Measurements from ENCODE around the gene NEUROG2. TPM values are rescaled to one million over a fixed set of nuclear protein-coding genes. Genes with fewer than 3 reads are reported as not detected.

Gene NEUROG2
- total and polyA plus RNA-seq, 2 of the 8 experiments (the other 6 are each of a cell fraction or from before 2014, with no cell fraction given), result 0.03 TPM; not detected in 1

GRCh38 chr4:112526061-112526460 is 10.1 kb upstream of the NEUROG2 start (continued):
- TF ChIP-seq CHD7 (IDR thresholded peaks at IDR 0.05; ENCODE audit: insufficient replicate concordance, low read length) (no peak), RNF2 (IDR thresholded peaks at IDR 0.05; ENCODE audit: borderline replicate concordance, low read depth, low read length, missing control alignments, poor library complexity, severe bottlenecking) (no peak), CTBP2 (IDR thresholded peaks at IDR 0.05; ENCODE audit: borderline replicate concordance, insufficient read depth, insufficient read length, low read length) (no peak), NRF1 (IDR thresholded peaks at IDR 0.05; ENCODE audit: low read depth, low read length) (no peak), ZNF274 (IDR thresholded peaks at IDR 0.05; ENCODE audit: borderline replicate concordance, extremely low read depth, low read length) (no peak), TEAD4 (IDR thresholded peaks at IDR 0.05; ENCODE audit: low read depth, low read length) (no peak), MAFK (IDR thresholded peaks at IDR 0.05; ENCODE audit: low read depth, low read length) (no peak), FOSL1 (IDR thresholded peaks at IDR 0.05; ENCODE audit: insufficient read depth, low read depth, low read length) (no peak), PHF8 (conservative IDR thresholded peaks at IDR 0.05; ENCODE audit: low read depth, low read length) (no peak), JUND (IDR thresholded peaks at IDR 0.05; ENCODE audit: low read length) (no peak), SAP30 (IDR thresholded peaks at IDR 0.05; ENCODE audit: insufficient read depth, insufficient replicate concordance, low read length) (no peak)

Data from H1 (cell line).